ENCODE results near the gene ADARB2.
"Not testable (repeated sequence)": the region's sequence is repeated elsewhere in the genome, so short reads cannot be mapped to it uniquely, and the experiment has no call there.

ADARB2 gene

GRCh38 chr10:1476455-1476803 lies 260.9 kb downstream of the ADARB2 start:
- no peak for DNase-seq

DNA sequence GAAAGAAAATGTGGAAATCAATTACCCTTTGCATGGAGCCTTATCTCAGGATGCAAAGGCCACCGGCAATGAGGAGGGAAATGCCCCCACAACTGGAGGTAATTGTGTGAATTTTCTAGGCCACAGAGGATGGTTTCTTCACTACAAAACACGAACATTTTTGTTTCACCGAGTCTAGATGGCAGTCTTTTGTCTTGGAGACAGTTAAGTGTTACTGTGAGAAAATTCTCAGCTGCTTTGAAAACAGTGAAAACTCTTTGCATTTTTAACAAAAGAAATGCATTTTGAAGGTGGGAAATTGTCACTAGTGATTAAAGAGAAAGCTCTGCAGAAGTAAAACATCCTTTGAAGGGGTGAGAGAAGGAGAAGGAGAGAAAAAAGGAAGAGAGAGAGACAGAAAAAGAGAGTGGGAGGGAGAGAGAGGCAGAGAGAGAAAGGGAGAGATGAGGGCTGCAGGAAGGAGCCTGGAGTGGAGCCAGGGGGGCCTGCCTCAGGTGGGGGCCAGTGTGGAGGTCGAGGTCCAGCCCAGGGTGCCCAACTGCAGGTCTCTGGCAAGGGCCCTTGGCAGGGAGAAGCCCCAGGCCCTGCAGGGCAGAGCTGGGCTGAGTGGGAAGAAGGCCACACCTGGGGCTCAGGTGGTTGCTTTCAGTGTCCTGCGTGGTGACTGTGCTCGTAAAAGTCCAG lies 261.4 kb downstream of the ADARB2 start:
- no peak for DNase-seq

- DNase-seq: no peak
Observed at GRCh38 chr10:1475098-1475591, 262.2 kb downstream of the ADARB2 start.

- DNase-seq: no peak
Observed at GRCh38 chr10:1474376-1475097, 262.8 kb downstream of the ADARB2 start.

DNA sequence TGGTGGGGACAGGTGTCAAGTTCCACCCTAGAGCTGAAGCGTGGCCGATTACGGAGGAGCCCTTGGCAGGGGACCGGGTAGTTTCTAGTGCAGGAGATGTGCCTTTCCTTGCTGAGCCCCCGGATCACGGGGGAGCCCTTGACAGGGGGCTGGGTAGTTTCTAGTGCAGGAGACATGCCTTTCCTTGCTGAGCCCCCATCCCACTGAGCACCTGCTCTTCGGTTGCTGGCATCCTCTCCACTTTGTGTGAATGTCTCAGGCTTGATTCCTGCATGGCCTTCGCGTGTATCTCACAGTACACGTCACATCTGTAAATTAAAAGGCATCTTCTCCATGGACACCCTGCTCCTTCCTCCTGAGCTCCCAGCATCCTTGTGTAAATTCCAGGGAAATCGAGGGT lies 263.5 kb downstream of the ADARB2 start:
- DNase-seq: no peak

- no peak for DNase-seq
Observed at GRCh38 chr10:1472178-1472958, 265.0 kb downstream of the ADARB2 start.

DNA sequence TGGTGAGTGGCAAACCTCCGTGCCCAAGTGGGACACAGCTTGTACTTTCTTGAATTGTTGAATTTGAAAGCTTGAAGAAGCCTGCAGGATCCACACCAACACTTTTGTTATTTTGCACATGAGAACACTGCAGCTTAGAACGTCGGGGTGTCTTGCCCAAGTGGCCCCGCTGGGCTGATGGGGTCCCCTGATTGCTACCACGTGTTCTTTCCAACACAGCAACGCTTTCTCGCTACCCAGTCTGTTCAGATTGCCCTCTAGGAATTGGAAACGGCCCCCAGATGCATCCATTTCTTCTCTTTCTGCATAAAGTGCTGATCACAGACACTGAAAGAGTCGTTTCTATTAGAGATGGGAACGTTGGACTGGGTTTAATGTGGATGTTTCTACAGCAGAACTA lies 268.5 kb downstream of the ADARB2 start:
- no peak for DNase-seq

DNA sequence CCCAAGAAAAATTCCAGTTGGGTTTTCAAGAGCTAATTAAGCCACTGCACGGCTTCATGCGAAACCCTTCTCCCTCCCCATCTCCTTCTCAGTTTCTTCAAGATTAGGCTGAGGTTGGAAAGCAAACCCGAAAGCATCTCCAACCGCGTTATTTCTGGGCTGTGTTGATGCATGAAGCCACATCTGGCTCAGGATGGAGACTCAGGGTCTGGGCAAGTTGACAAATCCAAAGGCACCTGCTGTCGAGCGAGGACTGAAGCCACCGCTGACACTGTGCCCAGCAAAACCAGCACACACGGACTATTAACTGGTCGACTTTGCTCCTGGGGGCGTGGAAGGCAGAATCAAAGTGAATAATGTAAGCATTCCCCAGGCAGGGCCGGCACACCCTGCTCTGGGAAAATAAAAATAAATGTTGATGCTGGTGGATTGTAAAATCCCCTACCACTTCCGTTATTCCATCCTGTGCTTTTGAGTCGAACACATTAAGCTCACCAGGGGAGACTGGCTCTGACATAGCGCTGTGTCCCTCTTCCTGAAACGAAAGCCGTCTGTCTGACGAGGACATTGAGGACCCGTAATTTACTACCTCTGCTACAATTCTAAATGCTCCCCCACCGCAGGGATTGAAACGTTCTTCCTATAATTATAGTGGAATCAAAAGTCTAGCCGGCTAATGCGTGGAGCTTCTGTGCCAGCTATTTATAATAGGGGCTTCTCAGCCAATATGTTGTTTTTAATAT lies 269.8 kb downstream of the ADARB2 start:
- no peak for DNase-seq

DNA sequence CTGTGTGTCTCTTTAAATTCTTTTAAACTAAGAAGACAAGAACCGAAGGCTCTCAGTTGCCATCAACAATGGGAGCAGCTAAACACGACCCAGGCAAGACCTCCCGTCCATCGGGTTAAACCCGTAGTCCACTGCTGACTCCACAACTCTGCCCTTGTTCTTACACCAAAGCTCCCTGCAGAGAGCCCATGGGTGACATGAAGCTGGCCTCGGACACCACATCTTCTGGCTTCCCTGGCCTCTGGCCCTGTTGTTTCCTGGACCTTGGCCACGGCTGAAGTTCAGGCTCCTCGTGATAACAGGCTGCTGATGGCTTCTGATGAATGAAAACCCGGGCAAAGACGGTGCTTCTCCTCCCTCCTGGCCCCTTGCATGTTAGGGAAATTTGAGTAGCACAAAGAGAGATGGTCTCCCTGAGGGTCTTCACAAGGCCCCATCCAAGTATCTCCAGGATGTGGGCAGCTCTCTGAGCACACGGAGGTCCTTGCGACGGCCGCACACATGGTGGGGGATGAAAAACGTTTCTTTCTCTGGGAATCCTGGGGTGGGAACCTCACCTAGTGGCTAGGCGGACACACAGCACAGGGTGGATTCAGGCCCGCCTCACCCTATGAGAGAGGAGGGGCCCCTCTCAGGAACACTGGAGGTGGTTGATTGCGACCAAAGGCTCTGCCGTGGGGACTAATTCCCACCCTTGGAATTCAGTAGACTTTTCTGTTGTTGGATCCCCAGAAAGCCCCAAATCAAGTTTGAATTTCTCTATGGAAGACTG lies 271.1 kb downstream of the ADARB2 start:
- no peak for DNase-seq

DNA sequence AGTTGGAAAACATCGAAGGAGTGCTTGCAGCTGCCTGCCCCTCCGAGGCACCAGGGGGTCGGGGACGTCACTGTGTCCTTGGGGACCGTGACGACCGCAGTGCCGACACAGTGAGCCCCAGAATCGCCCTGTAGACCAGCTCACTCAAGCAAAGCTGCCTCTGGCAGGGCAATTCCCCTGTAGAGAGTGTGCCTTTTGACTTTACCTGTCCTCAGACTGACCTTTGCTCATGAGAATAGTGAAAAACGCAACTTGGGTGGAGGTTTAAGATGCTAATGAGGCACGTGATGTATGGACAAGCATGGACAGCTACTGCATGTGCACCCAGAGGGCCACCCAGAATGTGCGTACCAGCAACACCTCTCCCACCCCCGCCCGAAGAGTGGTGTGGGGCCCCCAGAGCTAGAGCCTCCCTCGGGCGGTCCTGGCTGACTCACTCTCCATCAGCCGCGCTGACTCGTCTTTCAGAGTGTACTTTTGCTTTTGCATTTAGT lies 271.9 kb downstream of the ADARB2 start:
- DNase-seq: no peak

DNA sequence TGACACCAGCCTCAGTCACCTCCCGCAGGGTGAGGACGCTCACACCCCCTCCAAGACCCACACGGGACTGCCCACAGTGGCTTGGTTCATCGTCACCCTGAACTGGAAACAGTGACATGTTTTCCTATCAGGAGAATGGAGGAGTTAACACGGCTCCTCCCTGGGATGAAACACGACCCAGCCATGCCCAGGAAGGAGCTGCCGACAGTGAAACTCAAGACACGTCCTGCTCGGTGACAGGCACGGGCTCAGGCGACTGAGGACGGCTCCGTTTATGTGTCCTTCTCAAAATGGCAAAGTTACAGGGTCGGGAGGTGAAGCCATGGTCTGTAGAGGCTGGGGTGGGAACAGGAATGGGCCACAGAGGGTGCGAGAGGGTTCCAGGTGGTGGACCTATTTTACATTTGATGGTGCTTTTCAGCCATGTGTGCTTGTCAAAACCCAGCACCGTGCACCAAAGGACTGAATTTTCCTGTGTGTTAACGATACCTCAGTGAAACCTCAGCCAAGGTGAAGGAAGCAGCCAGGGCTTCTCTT lies 272.4 kb downstream of the ADARB2 start:
- DNase-seq: no peak

- DNase-seq: not testable (repeated sequence)
Observed at GRCh38 chr10:1463971-1464370, 273.4 kb downstream of the ADARB2 start.

DNA sequence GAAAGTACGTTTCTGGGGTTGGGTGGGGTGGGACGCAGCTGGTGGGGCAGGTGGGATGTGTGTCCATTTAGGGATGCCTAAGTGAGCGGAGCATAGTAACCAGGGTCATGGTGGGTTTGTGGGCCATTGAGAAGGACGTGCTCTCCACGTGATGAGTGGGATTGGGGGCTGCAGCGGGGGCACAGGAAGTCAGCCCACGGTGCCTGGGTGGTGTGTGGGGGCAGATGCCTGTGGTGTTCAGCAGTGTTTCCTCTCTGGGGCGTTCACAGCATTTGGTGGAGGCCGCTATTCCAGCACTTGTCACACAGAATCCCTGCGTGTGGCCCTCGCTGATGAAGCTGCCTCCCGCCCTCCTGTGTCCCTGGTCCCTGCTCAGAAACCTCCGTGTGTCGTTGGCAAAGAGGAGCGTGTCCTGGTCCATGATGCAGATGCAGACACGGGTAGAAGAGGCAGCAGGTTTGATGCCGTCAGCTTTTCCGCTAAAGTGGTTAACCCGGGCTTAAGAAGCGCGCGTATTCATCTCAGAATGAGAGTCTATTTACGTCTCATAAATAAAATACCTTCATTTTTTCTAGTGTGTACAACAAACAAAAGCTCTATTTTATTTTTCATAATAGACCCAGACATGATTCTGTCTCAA lies 274.2 kb downstream of the ADARB2 start:
- no peak for DNase-seq

DNA sequence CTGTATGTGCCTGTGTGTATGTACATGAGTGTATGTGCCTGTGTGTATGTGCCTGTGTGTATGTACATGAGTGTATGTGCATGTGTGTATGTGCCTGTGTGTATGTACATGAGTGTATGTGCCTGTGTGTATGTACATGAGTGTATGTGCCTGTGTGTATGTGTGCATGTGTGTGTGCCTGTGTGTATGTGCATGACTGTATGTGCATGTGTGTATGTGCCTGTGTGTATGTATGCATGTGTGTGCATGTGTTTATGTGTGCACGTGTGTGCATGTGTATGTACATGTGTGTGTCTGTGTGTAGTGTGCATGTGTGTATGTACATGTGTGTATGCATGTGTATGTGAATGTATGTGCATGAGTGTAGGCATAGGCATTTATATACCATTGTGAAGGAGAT lies 274.8 kb downstream of the ADARB2 start:
- DNase-seq: no peak

GRCh38 chr10:1462032-1462431 lies 275.3 kb downstream of the ADARB2 start:
- DNase-seq: no peak

- DNase-seq: no peak
Observed at GRCh38 chr10:1461016-1461415, 276.3 kb downstream of the ADARB2 start.

- not testable (repeated sequence) for DNase-seq
Observed at GRCh38 chr10:1459664-1460063, 277.7 kb downstream of the ADARB2 start.

DNA sequence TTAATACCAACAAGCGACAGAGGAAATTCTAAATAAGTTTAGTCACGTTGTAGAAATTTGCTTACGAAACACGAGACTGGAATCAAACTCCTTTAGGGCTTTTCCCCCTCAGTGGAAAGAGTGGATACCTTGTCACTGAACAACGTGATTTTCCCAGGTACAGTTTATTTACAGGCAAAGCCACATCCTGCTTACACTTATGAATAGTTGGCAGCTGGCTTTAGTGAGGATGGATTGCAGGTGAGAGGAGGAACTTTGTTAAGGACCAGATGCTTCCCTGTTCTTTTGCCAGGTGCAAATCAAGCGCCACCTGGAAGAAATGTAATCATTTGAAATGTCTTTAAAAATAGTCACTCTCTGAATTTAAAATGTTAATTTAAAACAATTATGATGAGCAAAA lies 282.4 kb downstream of the ADARB2 start:
- DNase-seq: no peak

GRCh38 chr10:1454428-1454827 lies 282.9 kb downstream of the ADARB2 start:
- DNase-seq: no peak

DNA sequence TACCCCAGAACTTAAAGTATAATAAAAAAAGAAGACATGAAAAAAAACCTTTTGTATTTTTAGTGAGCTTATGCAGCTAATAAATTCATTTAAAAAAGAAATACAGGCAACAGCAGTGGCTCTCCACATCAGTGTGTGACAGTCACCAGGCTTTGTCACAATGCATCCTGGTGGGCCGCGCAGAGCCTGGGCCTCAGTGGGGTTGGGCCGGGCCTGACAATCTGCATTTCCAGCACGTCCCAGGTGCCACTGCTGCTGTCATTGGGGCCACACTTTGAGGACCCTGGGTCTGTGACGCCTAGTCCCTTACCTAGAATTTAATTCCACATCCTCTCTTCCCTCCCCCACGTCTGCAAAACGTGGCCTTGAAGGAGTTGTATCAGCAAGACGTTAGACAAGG lies 284.5 kb downstream of the ADARB2 start:
- DNase-seq: no peak

GRCh38 chr10:1451941-1452340 lies 285.4 kb downstream of the ADARB2 start:
- no peak for DNase-seq
